GM21825 (cell line): Measurements from ENCODE around the gene TOR1AIP1.

Experiments
- ATAC-seq: cut with Tn5 transposase; IDR thresholded peaks from one replicate; pipeline ENCODE4 v1.9.1; 2021; ENCODE audit warnings: mild to moderate bottlenecking, moderate library complexity; ENCODE audit not compliant: unreplicated experiment

Gene TOR1AIP1

GRCh38 chr1:179881642-179882252 is 338 bp upstream of the TOR1AIP1 start:
- no peak for ATAC-seq

- ATAC-seq = no peak
Observed at GRCh38 chr1:179883040-179883744, 1.1 kb downstream of the TOR1AIP1 start.

GRCh38 chr1:179883745-179884138 is 1.7 kb downstream of the TOR1AIP1 start:
- ATAC-seq = no peak

GRCh38 chr1:179888071-179888470 is 6.0 kb downstream of the TOR1AIP1 start:
- no peak for ATAC-seq

GRCh38 chr1:179889589-179889988 is 7.5 kb downstream of the TOR1AIP1 start:
- ATAC-seq = no peak

GRCh38 chr1:179910934-179911333 is 28.8 kb downstream of the TOR1AIP1 start:
- no peak for ATAC-seq

- no peak for ATAC-seq
Observed at GRCh38 chr1:179911812-179912211, 29.7 kb downstream of the TOR1AIP1 start.

- ATAC-seq = no peak
Observed at GRCh38 chr1:179917601-179918429, 35.7 kb downstream of the TOR1AIP1 start.

GRCh38 chr1:179921472-179921871 is 39.4 kb downstream of the TOR1AIP1 start:
- ATAC-seq = no peak

- ATAC-seq = no peak
Observed at GRCh38 chr1:179921981-179922872, 40.1 kb downstream of the TOR1AIP1 start.

- ATAC-seq = no peak
Observed at GRCh38 chr1:179923029-179923428, 40.9 kb downstream of the TOR1AIP1 start.

- no peak for ATAC-seq
Observed at GRCh38 chr1:179924268-179924667, 42.2 kb downstream of the TOR1AIP1 start.

GRCh38 chr1:179925302-179925701 is 43.2 kb downstream of the TOR1AIP1 start:
- ATAC-seq = no peak

GRCh38 chr1:179925922-179926849 is 44.1 kb downstream of the TOR1AIP1 start:
- ATAC-seq = no peak

GRCh38 chr1:179926850-179927205 is 44.7 kb downstream of the TOR1AIP1 start:
- ATAC-seq = no peak

- no peak for ATAC-seq
Observed at GRCh38 chr1:179929955-179930798, 48.1 kb downstream of the TOR1AIP1 start.

- no peak for ATAC-seq
Observed at GRCh38 chr1:179930867-179931266, 48.8 kb downstream of the TOR1AIP1 start.

GRCh38 chr1:179933219-179933618 is 51.1 kb downstream of the TOR1AIP1 start:
- ATAC-seq = no peak
